ENCODE data around the gene ZNF346. TPM values are rescaled to one million over a fixed set of nuclear protein-coding genes. Genes with fewer than 3 reads are reported as not detected.

The ZNF346 gene
- total and polyA plus RNA-seq, 2 of the 13 experiments (the other 11 are each of a cell fraction or from before 2014, with no cell fraction given) = 8.6 to 19.4 TPM

- no peak for TF ChIP-seq MAFF (IDR thresholded peaks at IDR 0.05; ENCODE audit: low read depth, low read length)
- TF ChIP-seq YEATS4 (CRISPR knock-in tag; IDR thresholded peaks at IDR 0.05; ENCODE audit: borderline replicate concordance) = peak; percentile 87
- TF ChIP-seq ARID4A (CRISPR knock-in tag; IDR thresholded peaks at IDR 0.05; ENCODE audit: borderline replicate concordance) = peak; percentile 59; the same call in 1 of the 2 replicates
- no peak; the same call in 1 of the 2 replicates for TF ChIP-seq CHCHD3 (CRISPR knock-in tag; IDR thresholded peaks at IDR 0.05)
- no peak for TF ChIP-seq MBD4 (IDR thresholded peaks at IDR 0.05; ENCODE audit: borderline replicate concordance, low read length)
- no peak for TF ChIP-seq LRRFIP1 (CRISPR knock-in tag; conservative IDR thresholded peaks at IDR 0.05)
- TF ChIP-seq IKZF4 (CRISPR knock-in tag; IDR thresholded peaks at IDR 0.05; ENCODE audit: borderline replicate concordance, low read depth, not compliant biosample characterization) = no peak
- TF ChIP-seq ZEB1 (IDR thresholded peaks at IDR 0.05; ENCODE audit: insufficient replicate concordance, low read depth) = peak; percentile 51
- TF ChIP-seq EEA1 (CRISPR knock-in tag; IDR thresholded peaks at IDR 0.05; ENCODE audit: borderline replicate concordance) = no peak
- TF ChIP-seq PCBP1 (IDR thresholded peaks at IDR 0.05; ENCODE audit: borderline replicate concordance, low read depth, low read length) = 0 out of 2 replicates have a peak, but pooled peaks have one; percentile 66
- TF ChIP-seq ZNF776 (CRISPR knock-in tag; IDR thresholded peaks at IDR 0.05) = peak; percentile 69; the same call in 1 of the 2 replicates
- TF ChIP-seq ZNF101 (CRISPR knock-in tag; IDR thresholded peaks at IDR 0.05; ENCODE audit: borderline replicate concordance, low read depth) = no peak
- peak; percentile 79 for TF ChIP-seq POLR2G (IDR thresholded peaks at IDR 0.05; ENCODE audit: low read depth, low read length)
- TF ChIP-seq ZBTB43 (CRISPR knock-in tag; conservative IDR thresholded peaks at IDR 0.05) = no peak
- no peak for TF ChIP-seq U2AF1 (optimal IDR thresholded peaks at IDR 0.05; ENCODE audit: low read depth, low read length)
- TF ChIP-seq WIZ (CRISPR knock-in tag; IDR thresholded peaks at IDR 0.05) = 0 out of 2 replicates have a peak, but pooled peaks have one; percentile 37
- TF ChIP-seq RARG (CRISPR knock-in tag; IDR thresholded peaks at IDR 0.05; ENCODE audit: low read depth) = peak; percentile 96; the same call in 1 of the 2 replicates
- 0 out of 2 replicates have a peak, but pooled peaks have one; percentile 3 for TF ChIP-seq SRY (CRISPR knock-in tag; IDR thresholded peaks at IDR 0.05)
- no peak for TF ChIP-seq ZNF775 (CRISPR knock-in tag; IDR thresholded peaks at IDR 0.05; ENCODE audit: borderline replicate concordance)
- peak; percentile 50 for TF ChIP-seq E2F1 (CRISPR knock-in tag; IDR thresholded peaks at IDR 0.05)
Observed at GRCh38 chr5:177006265-177006972, 16.1 kb upstream of the ZNF346 start, which contains the start of gene UIMC1 (continued).
